Activated naive CD8-positive, alpha-beta T cell treated with anti-CD3 and anti-CD28 coated beads, Interleukin-2, amount 10 ng/mL, durations not matched to agents 7 days and 5 days (primary cell): Measurements from ENCODE around the gene SLC8A3. TPM values are rescaled to one million over a fixed set of nuclear protein-coding genes. Genes with fewer than 3 reads are reported as not detected.

Source experiments
- ATAC-seq: fragments of 150-1000 bp; cut with Tn5 transposase; one replicate; pipeline ENCODE4 v1.10.0; 2021; ENCODE audit warnings: low read depth, moderate library complexity
- POLR2A ChIA-PET: fragments of 350-600 bp; sonication (Branson Sonifier 250); formaldehyde crosslinking; loops from one replicate; lab custom pipeline; 2021; ENCODE audit warnings: antibody characterized with exemption; lab: Charles Lee
- DNase-seq: peaks from one replicate; pipeline ENCODE4 v3.0.0; 2021
- H3K27ac Mint-ChIP-seq: one replicate; pipeline ENCODE4 v1.8.0; 2022; ENCODE audit warnings: mild to moderate bottlenecking, mixed read lengths
- H3K27me3 Mint-ChIP-seq: one replicate; pipeline ENCODE4 v1.8.0; 2022; ENCODE audit warnings: mild to moderate bottlenecking, moderate library complexity, mixed read lengths
- H3K36me3 Mint-ChIP-seq: one replicate; pipeline ENCODE4 v1.8.0; 2021; ENCODE audit warnings: mild to moderate bottlenecking, mixed read lengths
- H3K4me1 Mint-ChIP-seq: one replicate; pipeline ENCODE4 v1.8.0; 2021; ENCODE audit warnings: mixed read lengths
- H3K4me3 Mint-ChIP-seq: one replicate; pipeline ENCODE4 v1.8.0; 2022; ENCODE audit warnings: mild to moderate bottlenecking, moderate library complexity, mixed read lengths
- H3K9me3 Mint-ChIP-seq: one replicate; pipeline ENCODE4 v1.8.0; 2021; ENCODE audit warnings: mixed read lengths
- total RNA-seq, 2 experiments: library from RNA; stranded (reverse); gene quantifications; one replicate each; pipeline ENCODE4 v1.2.3, GENCODE V29; 2021

The SLC8A3 gene
- total RNA-seq, 2 experiments from 2014 or later, result 0.11 TPM; not detected in 1

- DNase-seq (no peak), ATAC-seq (no peak)
- POLR2A ChIA-PET, result no interaction called here
- peaks cover 11% of the 10 kb centered on the region for H3K27me3 Mint-ChIP-seq
- H3K36me3 Mint-ChIP-seq, result no peaks in the 10 kb centered on the region
- no peaks in the 10 kb centered on the region for H3K9me3 Mint-ChIP-seq
- H3K4me1 Mint-ChIP-seq, result peaks cover 3% of the 10 kb centered on the region
- no peak overlapping the region for H3K4me3 Mint-ChIP-seq
- no peak overlapping the region for H3K27ac Mint-ChIP-seq
Measured at GRCh38 chr14:70093156-70093555, 95.6 kb downstream of the SLC8A3 start.

GRCh38 chr14:70087380-70087697 lies 101.4 kb downstream of the SLC8A3 start:
- no peak overlapping the region for H3K27ac Mint-ChIP-seq
- no peaks in the 10 kb centered on the region for H3K36me3 Mint-ChIP-seq
- ATAC-seq, result no peak
- H3K27me3 Mint-ChIP-seq, result peaks cover 21% of the 10 kb centered on the region
- H3K4me1 Mint-ChIP-seq, result peaks cover 3% of the 10 kb centered on the region
- H3K4me3 Mint-ChIP-seq, result no peak overlapping the region
- POLR2A ChIA-PET, result no interaction called here
- H3K9me3 Mint-ChIP-seq, result no peaks in the 10 kb centered on the region
- DNase-seq, result no peak

DNA sequence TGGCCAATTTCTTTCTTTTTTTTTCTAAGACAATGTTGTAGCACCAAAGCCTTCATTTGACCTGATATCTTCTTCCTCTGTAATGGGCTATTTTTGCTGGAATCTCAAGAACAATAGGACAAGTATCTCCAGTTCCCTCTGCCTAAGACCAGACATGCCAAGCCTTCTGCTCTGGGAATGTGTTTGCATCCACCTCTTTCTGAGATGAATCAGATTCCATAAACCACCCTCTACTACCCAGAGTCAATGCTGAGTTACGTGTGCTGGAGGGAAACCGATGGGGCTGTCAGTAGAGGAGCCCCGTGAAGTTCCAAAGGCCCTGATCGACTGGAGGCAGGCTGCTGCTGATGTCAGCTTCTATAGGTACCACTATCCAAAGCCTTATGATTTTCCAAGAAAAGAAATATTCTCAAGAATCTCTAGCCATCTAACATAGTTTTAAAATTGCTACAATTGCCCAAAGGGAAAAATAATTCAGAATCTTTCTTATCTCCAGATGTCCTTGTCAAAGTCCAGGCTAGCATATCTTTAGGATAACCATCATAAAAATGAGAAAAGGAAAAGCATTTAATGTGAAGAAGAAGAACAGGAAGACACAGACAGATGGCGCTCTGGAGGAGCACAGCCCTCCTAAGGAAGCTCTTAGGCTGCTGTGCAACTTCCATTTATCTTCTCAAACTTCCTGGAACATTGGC lies 101.9 kb downstream of the SLC8A3 start:
- Mint-ChIP-seq H3K4me3 (no peak overlapping the region), H3K9me3 (no peaks in the 10 kb centered on the region), H3K27ac (no peak overlapping the region), H3K27me3 (peaks cover 18% of the 10 kb centered on the region), H3K36me3 (no peaks in the 10 kb centered on the region), H3K4me1 (no peaks in the 10 kb centered on the region)
- ATAC-seq (no peak), DNase-seq (no peak)
- POLR2A ChIA-PET, result no interaction called here

DNA sequence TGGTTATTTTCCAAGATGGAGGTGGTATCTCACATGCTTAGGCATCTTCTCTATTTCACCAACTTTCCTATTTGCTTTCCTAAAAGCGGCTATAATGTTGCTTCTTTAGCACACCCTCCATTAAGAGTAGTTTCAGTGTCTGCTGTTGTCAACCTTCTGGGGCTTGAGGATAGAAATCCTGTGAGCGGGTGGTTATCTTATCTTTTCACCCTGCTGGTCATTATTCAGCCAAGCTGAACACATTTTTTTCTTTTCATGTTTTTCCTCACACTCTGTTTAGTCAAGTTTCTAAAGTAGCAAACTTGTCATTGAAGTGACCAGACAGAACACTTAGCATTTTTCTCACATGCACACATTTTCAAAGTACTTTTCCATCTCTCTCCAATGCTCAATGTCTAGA lies 104.5 kb downstream of the SLC8A3 start:
- Mint-ChIP-seq H3K27ac (no peak overlapping the region), H3K4me1 (no peaks in the 10 kb centered on the region), H3K9me3 (no peaks in the 10 kb centered on the region), H3K36me3 (no peaks in the 10 kb centered on the region), H3K4me3 (no peak overlapping the region), H3K27me3 (peaks cover 23% of the 10 kb centered on the region)
- ATAC-seq, result no peak
- POLR2A ChIA-PET, result no interaction called here
- no peak for DNase-seq

- no peaks in the 10 kb centered on the region for H3K9me3 Mint-ChIP-seq
- H3K36me3 Mint-ChIP-seq, result no peaks in the 10 kb centered on the region
- peaks cover 23% of the 10 kb centered on the region for H3K27me3 Mint-ChIP-seq
- H3K4me1 Mint-ChIP-seq, result no peaks in the 10 kb centered on the region
- POLR2A ChIA-PET, result no interaction called here
- DNase-seq, result no peak
- no peak for ATAC-seq
- H3K4me3 Mint-ChIP-seq, result no peak overlapping the region
- no peak overlapping the region for H3K27ac Mint-ChIP-seq
Measured at GRCh38 chr14:70082394-70082793, 106.4 kb downstream of the SLC8A3 start.

DNA sequence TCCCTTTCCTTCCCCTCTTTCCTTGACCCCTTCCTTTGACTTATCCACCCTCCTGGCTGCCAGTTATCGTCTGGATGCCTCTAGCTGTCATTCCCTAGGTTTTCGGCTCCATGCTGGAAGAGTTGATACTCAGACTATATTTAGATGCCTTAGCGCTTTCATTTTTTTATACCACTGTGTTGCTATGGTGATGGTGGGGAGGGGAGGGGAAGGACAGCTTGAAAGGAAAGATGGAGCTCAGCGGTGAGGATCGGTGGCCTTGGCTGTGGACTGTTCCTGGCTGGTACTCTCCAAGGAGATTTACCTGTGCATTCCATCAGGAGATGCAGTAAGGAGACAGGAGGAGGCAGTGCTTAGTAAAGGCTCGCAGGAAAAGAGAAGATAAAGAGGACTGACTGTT lies 108.7 kb downstream of the SLC8A3 start:
- H3K4me3 Mint-ChIP-seq, result no peak overlapping the region
- H3K27ac Mint-ChIP-seq, result no peak overlapping the region
- ATAC-seq (no peak), DNase-seq (no peak)
- H3K27me3 Mint-ChIP-seq, result peaks cover 23% of the 10 kb centered on the region
- no peaks in the 10 kb centered on the region for H3K4me1 Mint-ChIP-seq
- no peaks in the 10 kb centered on the region for H3K36me3 Mint-ChIP-seq
- H3K9me3 Mint-ChIP-seq, result no peaks in the 10 kb centered on the region
- POLR2A ChIA-PET, result no interaction called here

DNA sequence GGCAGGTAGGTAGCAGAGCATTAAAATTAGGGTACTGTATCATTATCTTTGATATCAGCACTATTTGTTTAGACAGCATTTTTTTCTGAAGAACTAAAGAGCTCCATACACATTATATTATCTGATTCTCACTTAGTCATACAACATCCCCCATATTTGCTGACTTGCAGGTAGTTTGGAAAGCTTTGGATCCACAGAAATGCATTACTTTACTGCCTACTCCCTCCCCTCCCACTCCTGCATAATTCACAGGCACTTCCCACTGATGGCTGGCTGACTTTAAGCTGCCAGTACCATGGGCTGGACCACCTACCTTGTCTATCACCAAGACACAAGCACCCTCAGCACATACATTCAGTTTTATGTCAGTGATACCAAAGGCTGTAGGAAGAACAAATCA lies 110.4 kb downstream of the SLC8A3 start:
- ATAC-seq (no peak), DNase-seq (no peak)
- Mint-ChIP-seq H3K4me3 (no peak overlapping the region), H3K27me3 (peaks cover 11% of the 10 kb centered on the region), H3K4me1 (no peaks in the 10 kb centered on the region), H3K27ac (no peak overlapping the region), H3K36me3 (no peaks in the 10 kb centered on the region), H3K9me3 (no peaks in the 10 kb centered on the region)
- POLR2A ChIA-PET, result no interaction called here

GRCh38 chr14:70077720-70078119 lies 111.0 kb downstream of the SLC8A3 start:
- DNase-seq (no peak), ATAC-seq (no peak)
- POLR2A ChIA-PET, result no interaction called here
- H3K27ac Mint-ChIP-seq, result no peak overlapping the region
- no peak overlapping the region for H3K4me3 Mint-ChIP-seq
- H3K9me3 Mint-ChIP-seq, result no peaks in the 10 kb centered on the region
- peaks cover 15% of the 10 kb centered on the region for H3K27me3 Mint-ChIP-seq
- H3K4me1 Mint-ChIP-seq, result no peaks in the 10 kb centered on the region
- no peaks in the 10 kb centered on the region for H3K36me3 Mint-ChIP-seq

DNA sequence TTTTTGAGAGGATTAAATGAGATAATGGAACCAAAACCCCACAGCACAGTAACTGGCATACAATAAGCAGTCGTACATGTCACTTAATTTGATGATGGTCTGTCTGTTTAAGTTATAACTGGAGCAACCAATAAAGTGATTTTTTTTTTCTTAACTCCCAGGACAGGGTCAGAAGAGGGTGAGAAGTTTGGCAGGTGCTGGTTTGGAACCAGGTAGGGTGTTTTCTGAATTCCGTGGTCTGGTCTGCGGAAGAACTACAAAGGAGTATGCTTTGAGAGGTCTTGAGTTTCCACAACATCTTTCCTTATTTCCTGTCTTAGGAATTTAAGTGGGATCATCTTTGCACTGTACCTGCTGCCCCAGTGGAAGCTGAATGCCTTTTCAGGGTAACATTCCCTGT lies 111.7 kb downstream of the SLC8A3 start:
- H3K4me1 Mint-ChIP-seq, result no peaks in the 10 kb centered on the region
- no peaks in the 10 kb centered on the region for H3K36me3 Mint-ChIP-seq
- H3K9me3 Mint-ChIP-seq, result no peaks in the 10 kb centered on the region
- POLR2A ChIA-PET, result no interaction called here
- no peak overlapping the region for H3K4me3 Mint-ChIP-seq
- peaks cover 18% of the 10 kb centered on the region for H3K27me3 Mint-ChIP-seq
- DNase-seq (no peak), ATAC-seq (no peak)
- no peak overlapping the region for H3K27ac Mint-ChIP-seq

DNA sequence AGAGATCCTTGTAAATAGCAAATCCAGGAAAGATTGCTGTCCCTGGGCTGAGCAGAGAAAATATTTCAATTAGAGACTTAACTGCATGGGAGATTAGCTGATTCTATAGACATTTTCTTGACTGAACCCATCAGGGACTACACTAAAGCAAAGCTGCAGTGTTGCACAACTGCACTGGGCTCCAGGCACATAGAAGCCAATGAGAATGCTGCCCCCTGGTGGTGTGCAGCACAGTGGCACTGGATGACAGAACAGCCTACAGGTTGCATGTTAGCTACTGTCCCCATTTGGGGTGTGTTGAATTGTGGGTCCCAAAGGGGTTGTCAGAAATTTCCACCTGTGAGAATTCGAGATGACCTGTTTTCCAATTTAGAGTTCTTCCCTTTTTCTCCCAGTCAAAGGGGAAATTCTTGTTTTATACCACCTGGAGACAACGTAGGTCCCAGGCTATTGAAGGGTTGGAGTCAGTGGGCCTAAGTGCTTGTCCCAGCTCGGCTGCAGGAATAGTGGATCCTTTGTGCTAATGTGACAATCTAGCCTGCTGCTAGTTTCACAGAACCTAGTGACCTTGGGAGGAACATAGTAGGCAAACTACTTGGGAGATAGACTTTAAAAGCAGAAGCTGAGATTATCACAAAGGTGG lies 114.7 kb downstream of the SLC8A3 start:
- Mint-ChIP-seq H3K9me3 (no peaks in the 10 kb centered on the region), H3K27ac (no peak overlapping the region), H3K4me3 (no peak overlapping the region), H3K27me3 (peaks cover 21% of the 10 kb centered on the region), H3K36me3 (no peaks in the 10 kb centered on the region), H3K4me1 (no peaks in the 10 kb centered on the region)
- POLR2A ChIA-PET, result no interaction called here
- ATAC-seq (peak; percentile 74), DNase-seq (peak; percentile 40)

GRCh38 chr14:70069186-70069585 lies 119.6 kb downstream of the SLC8A3 start:
- no peak overlapping the region for H3K4me3 Mint-ChIP-seq
- H3K36me3 Mint-ChIP-seq, result no peaks in the 10 kb centered on the region
- no peak overlapping the region for H3K27ac Mint-ChIP-seq
- no peak for ATAC-seq
- POLR2A ChIA-PET, result no interaction called here
- no peaks in the 10 kb centered on the region for H3K9me3 Mint-ChIP-seq
- no peaks in the 10 kb centered on the region for H3K4me1 Mint-ChIP-seq
- H3K27me3 Mint-ChIP-seq, result peaks cover 20% of the 10 kb centered on the region
- DNase-seq, result no peak

GRCh38 chr14:70067810-70068209 lies 120.9 kb downstream of the SLC8A3 start:
- no peaks in the 10 kb centered on the region for H3K36me3 Mint-ChIP-seq
- POLR2A ChIA-PET, result no interaction called here
- H3K4me3 Mint-ChIP-seq, result no peak overlapping the region
- no peak overlapping the region for H3K27ac Mint-ChIP-seq
- no peaks in the 10 kb centered on the region for H3K9me3 Mint-ChIP-seq
- no peaks in the 10 kb centered on the region for H3K4me1 Mint-ChIP-seq
- ATAC-seq (no peak), DNase-seq (no peak)
- H3K27me3 Mint-ChIP-seq, result peaks cover 19% of the 10 kb centered on the region

GRCh38 chr14:70064136-70064865 lies 124.5 kb downstream of the SLC8A3 start:
- ATAC-seq (no peak), DNase-seq (no peak)
- Mint-ChIP-seq H3K9me3 (no peaks in the 10 kb centered on the region), H3K4me3 (no peak overlapping the region), H3K27me3 (peaks cover 8% of the 10 kb centered on the region), H3K27ac (no peak overlapping the region), H3K36me3 (no peaks in the 10 kb centered on the region), H3K4me1 (no peaks in the 10 kb centered on the region)
- POLR2A ChIA-PET, result no interaction called here

DNA sequence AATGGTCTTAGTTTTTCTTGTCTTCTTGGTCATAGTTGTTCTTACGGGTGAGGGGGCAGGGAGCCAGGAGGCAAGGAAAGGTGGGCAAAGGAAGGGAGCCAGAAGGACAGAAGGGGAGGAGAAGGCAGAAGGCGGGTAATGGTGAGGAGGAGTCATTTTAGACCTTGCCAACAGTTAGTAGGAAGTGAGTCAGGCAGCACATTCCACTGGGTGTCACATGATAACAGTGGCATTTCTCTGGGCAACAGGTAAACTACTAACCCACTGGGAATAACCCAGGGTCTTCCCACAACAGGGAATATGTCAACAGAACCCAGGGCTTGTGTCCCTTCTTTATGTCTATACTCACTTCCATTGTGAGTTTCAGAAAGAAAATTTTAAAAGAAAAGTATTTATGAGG lies 127.6 kb downstream of the SLC8A3 start:
- DNase-seq (no peak), ATAC-seq (no peak)
- Mint-ChIP-seq H3K27me3 (peaks cover 10% of the 10 kb centered on the region), H3K36me3 (no peaks in the 10 kb centered on the region), H3K4me3 (no peak overlapping the region), H3K4me1 (no peaks in the 10 kb centered on the region), H3K27ac (no peak overlapping the region), H3K9me3 (no peaks in the 10 kb centered on the region)
- POLR2A ChIA-PET, result no interaction called here
